ENCODE results near the gene SLC17A7. TPM values are rescaled to one million over a fixed set of nuclear protein-coding genes. Genes with fewer than 3 reads are reported as not detected.

Gene SLC17A7
- total and polyA plus RNA-seq, 2 of the 8 experiments (the other 6 are each of a cell fraction or from before 2014, with no cell fraction given) = 2.7 to 3.0 TPM

DNA sequence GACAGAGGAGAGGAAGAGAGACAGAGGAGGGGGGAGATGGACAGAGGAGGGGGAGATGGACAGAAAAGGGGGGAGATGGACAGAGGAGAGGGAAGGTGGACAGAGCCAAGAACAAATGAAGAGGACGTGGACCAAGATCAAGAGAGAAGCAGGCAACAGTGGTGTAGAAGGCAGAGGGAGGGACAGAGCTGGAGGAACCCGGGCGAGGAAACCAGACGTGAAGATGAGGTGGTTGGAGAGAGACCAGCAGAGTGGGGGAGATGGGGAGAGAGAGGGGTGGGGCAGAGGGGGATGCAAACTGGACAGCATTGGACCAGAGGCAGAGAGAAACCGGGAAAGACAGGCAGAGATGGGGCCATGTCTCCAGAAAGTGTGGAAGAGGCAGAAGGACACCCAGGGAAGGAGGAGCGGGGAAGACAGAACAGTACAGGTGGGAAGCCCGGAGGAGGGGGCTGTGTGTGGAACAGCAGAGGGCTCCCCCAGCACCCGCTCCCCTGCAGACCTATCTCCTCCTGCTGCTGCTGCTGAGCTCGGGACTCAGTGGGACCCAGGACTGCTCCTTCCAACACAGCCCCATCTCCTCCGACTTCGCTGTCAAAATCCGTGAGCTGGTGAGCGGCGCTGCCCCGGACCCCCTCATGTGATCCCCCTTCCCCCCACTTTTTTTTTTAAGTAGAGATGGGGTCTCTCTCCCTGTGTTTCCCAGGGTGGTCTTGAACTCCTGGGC is 34.0 kb upstream of the SLC17A7 start (continued):
- TF ChIP-seq, protein P1, sequence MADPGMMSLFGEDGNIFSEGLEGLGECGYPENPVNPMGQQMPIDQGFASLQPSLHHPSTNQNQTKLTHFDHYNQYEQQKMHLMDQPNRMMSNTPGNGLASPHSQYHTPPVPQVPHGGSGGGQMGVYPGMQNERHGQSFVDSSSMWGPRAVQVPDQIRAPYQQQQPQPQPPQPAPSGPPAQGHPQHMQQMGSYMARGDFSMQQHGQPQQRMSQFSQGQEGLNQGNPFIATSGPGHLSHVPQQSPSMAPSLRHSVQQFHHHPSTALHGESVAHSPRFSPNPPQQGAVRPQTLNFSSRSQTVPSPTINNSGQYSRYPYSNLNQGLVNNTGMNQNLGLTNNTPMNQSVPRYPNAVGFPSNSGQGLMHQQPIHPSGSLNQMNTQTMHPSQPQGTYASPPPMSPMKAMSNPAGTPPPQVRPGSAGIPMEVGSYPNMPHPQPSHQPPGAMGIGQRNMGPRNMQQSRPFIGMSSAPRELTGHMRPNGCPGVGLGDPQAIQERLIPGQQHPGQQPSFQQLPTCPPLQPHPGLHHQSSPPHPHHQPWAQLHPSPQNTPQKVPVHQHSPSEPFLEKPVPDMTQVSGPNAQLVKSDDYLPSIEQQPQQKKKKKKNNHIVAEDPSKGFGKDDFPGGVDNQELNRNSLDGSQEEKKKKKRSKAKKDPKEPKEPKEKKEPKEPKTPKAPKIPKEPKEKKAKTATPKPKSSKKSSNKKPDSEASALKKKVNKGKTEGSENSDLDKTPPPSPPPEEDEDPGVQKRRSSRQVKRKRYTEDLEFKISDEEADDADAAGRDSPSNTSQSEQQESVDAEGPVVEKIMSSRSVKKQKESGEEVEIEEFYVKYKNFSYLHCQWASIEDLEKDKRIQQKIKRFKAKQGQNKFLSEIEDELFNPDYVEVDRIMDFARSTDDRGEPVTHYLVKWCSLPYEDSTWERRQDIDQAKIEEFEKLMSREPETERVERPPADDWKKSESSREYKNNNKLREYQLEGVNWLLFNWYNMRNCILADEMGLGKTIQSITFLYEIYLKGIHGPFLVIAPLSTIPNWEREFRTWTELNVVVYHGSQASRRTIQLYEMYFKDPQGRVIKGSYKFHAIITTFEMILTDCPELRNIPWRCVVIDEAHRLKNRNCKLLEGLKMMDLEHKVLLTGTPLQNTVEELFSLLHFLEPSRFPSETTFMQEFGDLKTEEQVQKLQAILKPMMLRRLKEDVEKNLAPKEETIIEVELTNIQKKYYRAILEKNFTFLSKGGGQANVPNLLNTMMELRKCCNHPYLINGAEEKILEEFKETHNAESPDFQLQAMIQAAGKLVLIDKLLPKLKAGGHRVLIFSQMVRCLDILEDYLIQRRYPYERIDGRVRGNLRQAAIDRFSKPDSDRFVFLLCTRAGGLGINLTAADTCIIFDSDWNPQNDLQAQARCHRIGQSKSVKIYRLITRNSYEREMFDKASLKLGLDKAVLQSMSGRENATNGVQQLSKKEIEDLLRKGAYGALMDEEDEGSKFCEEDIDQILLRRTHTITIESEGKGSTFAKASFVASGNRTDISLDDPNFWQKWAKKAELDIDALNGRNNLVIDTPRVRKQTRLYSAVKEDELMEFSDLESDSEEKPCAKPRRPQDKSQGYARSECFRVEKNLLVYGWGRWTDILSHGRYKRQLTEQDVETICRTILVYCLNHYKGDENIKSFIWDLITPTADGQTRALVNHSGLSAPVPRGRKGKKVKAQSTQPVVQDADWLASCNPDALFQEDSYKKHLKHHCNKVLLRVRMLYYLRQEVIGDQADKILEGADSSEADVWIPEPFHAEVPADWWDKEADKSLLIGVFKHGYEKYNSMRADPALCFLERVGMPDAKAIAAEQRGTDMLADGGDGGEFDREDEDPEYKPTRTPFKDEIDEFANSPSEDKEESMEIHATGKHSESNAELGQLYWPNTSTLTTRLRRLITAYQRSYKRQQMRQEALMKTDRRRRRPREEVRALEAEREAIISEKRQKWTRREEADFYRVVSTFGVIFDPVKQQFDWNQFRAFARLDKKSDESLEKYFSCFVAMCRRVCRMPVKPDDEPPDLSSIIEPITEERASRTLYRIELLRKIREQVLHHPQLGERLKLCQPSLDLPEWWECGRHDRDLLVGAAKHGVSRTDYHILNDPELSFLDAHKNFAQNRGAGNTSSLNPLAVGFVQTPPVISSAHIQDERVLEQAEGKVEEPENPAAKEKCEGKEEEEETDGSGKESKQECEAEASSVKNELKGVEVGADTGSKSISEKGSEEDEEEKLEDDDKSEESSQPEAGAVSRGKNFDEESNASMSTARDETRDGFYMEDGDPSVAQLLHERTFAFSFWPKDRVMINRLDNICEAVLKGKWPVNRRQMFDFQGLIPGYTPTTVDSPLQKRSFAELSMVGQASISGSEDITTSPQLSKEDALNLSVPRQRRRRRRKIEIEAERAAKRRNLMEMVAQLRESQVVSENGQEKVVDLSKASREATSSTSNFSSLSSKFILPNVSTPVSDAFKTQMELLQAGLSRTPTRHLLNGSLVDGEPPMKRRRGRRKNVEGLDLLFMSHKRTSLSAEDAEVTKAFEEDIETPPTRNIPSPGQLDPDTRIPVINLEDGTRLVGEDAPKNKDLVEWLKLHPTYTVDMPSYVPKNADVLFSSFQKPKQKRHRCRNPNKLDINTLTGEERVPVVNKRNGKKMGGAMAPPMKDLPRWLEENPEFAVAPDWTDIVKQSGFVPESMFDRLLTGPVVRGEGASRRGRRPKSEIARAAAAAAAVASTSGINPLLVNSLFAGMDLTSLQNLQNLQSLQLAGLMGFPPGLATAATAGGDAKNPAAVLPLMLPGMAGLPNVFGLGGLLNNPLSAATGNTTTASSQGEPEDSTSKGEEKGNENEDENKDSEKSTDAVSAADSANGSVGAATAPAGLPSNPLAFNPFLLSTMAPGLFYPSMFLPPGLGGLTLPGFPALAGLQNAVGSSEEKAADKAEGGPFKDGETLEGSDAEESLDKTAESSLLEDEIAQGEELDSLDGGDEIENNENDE (IDR thresholded peaks at IDR 0.05; ENCODE audit: insufficient replicate concordance, low read length) = no peak
- no peak for TF ChIP-seq JUN (IDR thresholded peaks at IDR 0.05; ENCODE audit: low read depth, low read length)
- TF ChIP-seq YY1 (IDR thresholded peaks at IDR 0.05; ENCODE audit: low read depth, low read length) = no peak
- TF ChIP-seq RBBP5 (IDR thresholded peaks at IDR 0.05; ENCODE audit: borderline replicate concordance, low read depth, low read length) = no peak
- TF ChIP-seq SP1 (IDR thresholded peaks at IDR 0.05; ENCODE audit: low read depth, low read length) = no peak
- TF ChIP-seq EZH2 (IDR thresholded peaks at IDR 0.05; ENCODE audit: low read depth, low read length, severe bottlenecking) = no peak
- no peak for TF ChIP-seq JUND (IDR thresholded peaks at IDR 0.05; ENCODE audit: low read length)
